Stimulated activated CD8-positive, alpha-beta memory T cell treated with anti-CD3 and anti-CD28 coated beads, Interleukin-12 subunit alpha, Interleukin-12 subunit beta, amount 100 ng/mL, for 24 hours (primary cell): ENCODE data around the gene FHIT.
"Not testable (repeated sequence)": the region's sequence is repeated elsewhere in the genome, so short reads cannot be mapped to it uniquely, and the experiment has no call there.

Experiments used
- DNase-seq: peaks from one replicate; pipeline ENCODE4 v3.0.0-alpha.2; 2020; ENCODE audit errors: extremely low read depth

FHIT gene

GRCh38 chr3:61226166-61226686 lies 25.0 kb downstream of the FHIT start:
- no peak for DNase-seq

DNA sequence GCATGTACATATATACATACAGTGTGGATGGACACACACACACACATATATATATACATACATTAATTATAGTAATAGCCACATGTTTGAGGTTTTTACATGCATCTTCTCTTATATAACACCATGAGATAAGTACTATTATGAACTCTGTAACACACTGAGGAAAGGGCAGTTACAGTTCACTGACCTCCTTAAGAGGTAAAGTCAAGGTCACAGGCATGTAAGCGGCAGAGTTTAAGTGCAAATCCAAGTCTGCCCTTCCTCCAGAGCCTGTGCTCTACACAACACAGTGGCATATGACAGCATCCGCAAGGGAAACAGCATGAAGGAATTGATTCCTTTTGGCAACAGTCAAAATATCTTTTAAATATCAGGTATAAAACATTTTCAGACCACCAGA lies 26.4 kb downstream of the FHIT start:
- no peak for DNase-seq

- DNase-seq, result no peak
These were observed 27.8 kb downstream of the FHIT start for GRCh38 chr3:61223451-61223850.

DNA sequence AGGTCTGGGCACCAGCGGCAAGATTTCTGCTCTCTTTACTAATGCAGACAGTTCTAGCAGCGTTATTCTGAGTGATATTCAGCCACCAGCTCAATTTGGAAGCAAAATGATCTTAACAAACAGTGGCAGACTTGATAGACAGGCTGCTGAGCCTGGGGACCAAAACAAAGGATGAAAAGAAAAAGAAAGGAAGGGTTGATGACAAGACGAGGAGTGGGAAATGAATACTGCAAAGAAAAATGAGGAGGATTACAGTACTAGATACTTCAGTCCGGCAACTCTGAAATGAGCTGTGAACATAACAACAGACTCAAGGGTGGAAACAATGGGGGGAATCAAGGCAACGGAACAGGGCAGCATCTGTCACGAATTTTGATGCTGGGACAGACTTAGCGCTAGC lies 28.8 kb downstream of the FHIT start:
- DNase-seq, result no peak

GRCh38 chr3:61221759-61222362 lies 29.4 kb downstream of the FHIT start:
- no peak for DNase-seq

- no peak for DNase-seq
These were observed 32.7 kb downstream of the FHIT start for GRCh38 chr3:61218504-61218903.

DNA sequence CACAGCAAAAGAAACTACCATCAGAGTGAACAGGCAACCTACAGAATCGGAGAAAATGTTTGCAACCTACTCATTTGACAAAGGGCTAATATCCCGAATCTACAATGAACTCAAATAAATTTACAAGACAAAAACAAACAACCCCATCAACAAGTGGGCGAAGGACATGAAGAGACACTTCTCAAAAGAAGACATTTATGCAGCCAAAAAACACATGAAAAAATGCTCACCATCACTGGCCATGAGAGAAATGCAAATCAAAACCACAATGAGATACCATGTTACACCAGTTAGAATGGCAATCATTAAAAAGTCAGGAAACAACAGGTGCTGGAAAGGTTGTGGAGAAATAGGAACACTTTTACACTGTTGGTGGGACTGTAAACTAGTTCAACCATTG lies 35.1 kb downstream of the FHIT start:
- not testable (repeated sequence) for DNase-seq

DNA sequence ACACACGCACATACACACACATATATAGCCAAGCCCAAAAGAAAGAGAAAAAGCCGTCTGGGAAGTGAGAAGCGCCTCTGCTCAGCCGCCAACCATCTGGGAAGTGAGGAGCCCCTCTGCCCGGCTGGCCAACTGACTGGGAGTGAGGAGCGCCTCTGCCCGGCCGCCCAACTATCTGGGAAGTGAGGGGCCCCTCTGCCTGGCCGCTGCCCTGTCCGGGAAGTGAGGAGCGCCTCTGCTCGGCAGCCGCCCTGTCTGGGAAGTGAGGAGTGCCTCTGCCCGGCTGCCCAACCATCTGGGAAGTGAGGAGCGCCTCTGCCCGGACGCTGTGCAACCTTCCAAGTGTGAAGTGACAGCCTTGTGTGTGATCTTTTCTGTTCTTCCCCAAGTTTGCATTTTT lies 49.2 kb downstream of the FHIT start:
- DNase-seq, result no peak

DNA sequence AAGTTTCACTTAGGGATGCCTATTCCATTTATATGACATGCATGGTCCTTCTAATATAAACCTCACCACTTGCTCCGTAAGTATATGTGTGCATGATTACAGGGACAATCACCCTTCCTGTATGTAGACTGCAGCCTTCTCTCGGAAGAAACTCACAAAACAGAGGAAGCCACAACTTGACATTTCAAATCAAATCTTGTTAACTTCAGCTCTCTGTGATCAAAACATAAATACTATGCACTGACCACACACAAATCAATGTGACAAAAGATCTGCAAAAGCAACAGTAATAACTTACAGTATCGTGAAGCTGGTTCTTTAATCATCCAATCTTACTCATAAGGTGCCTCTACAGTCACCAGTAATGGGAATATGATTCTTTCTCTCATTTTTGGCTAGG lies 50.2 kb downstream of the FHIT start:
- no peak for DNase-seq

DNA sequence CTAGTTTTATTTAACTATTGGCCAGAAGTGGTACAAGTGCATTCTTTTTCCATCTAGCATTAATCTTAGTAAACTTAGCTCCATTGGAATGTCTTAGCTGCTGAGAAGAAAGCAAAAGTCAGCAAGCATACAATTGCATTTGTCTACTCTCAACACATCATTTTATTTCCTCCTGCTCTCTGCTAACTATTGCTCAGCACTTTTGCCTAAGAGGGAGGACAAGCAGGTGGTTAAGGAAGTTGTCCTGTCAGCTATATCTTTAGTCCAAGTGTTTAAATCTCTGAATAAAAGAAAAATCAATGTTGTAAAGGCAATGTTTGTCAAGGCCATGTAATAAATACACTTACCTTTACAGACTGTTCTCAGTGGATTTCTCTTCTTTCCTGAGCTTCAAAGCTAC lies 51.0 kb downstream of the FHIT start:
- no peak for DNase-seq

DNA sequence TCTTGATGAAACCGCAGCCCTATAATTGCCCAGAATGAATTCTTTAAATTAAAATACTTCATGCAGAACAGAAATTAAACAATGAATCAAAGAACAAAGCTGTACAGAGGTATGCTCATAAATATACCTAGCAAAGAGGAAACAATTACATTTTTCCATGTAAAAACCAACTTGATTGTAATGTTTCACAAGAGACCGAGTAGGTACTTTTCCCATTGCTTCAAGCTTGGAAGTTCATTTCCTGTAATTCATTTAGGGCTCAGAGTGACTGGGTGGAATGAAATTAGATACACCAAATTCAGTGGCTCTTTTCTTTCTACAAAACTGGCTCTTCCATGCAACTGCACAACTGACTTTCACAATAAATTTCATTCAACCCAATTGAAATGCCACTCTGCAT lies 51.4 kb downstream of the FHIT start:
- no peak for DNase-seq

DNA sequence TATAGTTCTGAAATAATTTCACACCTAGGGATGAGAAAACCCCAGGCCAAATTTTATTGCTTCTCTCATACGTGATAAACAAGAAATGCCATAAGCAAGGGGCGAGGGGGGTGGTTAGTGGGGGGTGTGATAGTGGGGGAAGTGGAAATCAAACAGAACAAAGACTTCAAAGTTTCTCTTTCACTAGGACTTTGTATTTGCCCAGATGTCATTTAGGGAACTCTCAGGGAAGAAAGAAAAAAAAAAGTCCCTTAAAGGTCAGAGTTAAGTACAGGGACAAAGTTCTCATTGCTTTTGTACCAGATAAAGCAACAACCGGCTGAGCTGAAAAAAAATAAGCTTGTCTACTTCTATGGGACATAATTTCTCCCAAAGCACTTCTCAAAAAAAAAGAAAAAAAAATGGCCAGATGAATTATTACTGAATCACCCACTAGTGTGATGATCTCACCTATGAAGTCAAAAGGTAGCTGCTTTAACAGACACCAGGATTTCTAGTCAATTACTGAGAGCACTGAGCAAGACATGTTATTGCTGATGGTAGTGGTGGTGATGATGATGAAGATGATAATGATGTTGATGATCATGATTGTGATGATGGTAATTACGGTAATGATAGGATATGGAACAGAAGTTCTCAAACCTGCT lies 56.2 kb downstream of the FHIT start:
- no peak for DNase-seq

- no peak for DNase-seq
These were observed 59.0 kb downstream of the FHIT start for GRCh38 chr3:61192222-61192621.

DNA sequence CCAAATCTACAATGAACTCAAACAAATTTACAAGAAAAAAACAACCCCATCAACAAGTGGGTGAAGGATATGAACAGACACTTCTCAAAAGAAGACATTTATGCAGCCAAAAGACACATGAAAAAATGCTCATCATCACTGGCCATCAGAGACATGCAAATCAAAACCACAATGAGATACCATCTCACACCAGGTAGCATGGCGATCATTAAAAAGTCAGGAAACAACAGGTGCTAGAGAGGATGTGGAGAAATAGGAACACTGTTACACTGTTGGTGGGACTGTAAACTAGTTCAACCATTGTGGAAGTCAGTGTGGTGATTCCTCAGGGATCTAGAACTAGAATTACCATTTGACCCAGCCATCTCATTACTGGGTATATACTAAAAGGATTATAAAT lies 61.0 kb downstream of the FHIT start:
- DNase-seq, result not testable (repeated sequence)

DNA sequence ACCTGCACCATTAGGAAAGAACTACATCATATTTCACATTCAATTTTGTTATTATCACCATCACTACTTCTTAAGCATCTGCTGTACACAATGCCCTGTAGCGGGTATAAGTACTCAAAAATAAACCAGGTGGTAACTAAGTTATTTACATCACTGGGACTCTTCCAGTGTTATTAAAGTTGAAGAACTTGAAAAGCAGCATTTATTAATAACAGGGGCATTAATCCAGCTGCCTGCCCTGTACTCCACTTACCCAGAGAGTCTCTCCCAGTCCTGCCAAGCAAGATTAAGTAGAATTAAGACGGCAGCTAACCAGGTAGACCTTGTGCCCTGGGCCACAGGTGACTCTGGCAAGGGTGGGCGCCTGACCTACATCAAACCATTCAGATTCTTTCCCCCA lies 65.2 kb downstream of the FHIT start:
- DNase-seq, result no peak

DNA sequence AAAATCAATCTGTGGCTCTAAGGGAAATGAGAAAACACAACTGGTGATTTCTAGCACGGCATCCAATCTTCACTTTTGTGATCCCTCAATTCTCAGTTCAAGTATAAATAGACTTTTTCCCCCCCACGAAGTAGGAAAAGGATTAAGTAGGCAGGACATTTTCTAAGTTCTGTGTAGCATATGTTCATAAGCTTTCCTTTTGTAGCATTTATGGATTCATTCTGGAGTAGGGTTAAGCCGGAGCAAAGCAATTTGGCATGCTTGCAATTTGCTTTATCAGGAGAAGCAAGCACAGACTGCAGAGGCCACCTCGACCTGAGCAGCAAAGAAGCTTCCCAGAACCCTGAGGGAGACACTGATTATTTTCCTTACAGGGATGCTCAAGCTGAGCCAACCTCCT lies 66.3 kb downstream of the FHIT start:
- DNase-seq, result no peak

- no peak for DNase-seq
These were observed 68.6 kb downstream of the FHIT start for GRCh38 chr3:61182662-61183061.

DNA sequence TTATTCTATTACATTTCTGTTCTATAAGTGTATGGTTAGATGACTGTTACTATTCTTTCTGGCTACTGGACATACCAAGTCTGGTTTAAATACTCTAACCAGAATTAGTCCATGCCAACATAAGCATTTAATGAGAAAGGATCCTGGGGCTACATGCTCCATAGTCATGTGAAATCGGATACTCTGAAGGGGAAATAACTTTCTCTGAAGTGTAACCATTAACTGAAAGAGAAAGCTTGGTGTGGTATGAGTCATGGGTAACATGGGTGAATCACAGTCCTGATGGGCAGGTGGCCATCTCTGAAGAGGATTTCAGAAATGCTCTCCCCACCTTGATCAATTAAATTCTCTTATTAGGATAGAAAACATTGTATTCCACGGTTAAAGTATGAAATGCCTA lies 69.4 kb downstream of the FHIT start:
- no peak for DNase-seq

GRCh38 chr3:61180206-61180605 lies 71.0 kb downstream of the FHIT start:
- no peak for DNase-seq

- DNase-seq, result no peak
These were observed 73.1 kb downstream of the FHIT start for GRCh38 chr3:61178167-61178566.

DNA sequence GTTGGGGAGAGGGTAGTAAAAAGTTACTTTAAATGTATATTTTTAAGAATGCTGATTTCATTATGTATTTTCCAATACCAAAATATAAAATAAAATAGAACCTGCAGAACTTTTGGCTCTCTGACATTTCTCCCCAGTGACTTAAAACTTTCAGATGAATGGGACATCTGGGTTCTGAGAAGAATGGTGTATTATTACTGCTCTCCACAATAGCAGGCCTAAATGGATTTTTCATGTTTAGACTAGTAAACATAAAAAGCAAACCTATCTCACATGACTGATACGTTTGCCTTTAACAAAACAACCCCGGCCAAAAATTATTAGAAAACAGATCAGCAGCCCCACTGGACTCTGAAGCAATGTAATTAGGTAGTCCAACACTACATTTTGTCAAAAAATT lies 73.8 kb downstream of the FHIT start:
- DNase-seq, result no peak

GRCh38 chr3:61173676-61174075 lies 77.6 kb downstream of the FHIT start:
- DNase-seq, result no peak

DNA sequence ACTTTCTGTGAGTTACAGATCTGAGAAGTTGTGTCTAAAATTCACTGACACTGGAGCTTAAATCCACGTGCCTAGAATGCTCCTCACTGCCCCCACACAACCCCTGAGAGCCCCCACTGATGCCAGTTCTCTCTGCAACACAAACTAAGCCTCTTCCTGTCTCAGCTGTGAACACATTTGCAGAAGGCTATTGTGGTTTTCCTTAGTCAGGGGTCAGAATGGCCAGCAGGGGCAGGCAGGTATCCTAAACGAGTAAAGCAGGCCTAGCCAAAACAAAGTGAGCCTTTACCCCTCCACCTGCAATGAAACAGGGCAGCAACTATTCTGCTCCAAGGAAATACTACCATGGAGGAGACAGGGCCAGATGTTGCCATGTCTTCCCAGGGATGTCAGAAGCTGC lies 78.6 kb downstream of the FHIT start:
- no peak for DNase-seq

- no peak for DNase-seq
These were observed 79.0 kb downstream of the FHIT start for GRCh38 chr3:61172203-61172602.
